ENCODE measurements around the gene EBF3. TPM values are rescaled to one million over a fixed set of nuclear protein-coding genes. Genes with fewer than 3 reads are reported as not detected.

EBF3 gene
- total RNA-seq, 1 donor from 2014 or later: 0.07 TPM

- H3K4me1 Mint-ChIP-seq (ENCODE audit: low read depth, unreplicated experiment): no peaks in the 10 kb centered on the region
- Histone ChIP-seq H3K27ac (ENCODE audit: low read depth, low read length) (no peak overlapping the region), H3K4me1 (ENCODE audit: insufficient read depth, low read length) (no peaks in the 10 kb centered on the region), H3K4me2 (ENCODE audit: low read length) (no peak overlapping the region), H3K36me3 (ENCODE audit: insufficient read depth, low read length) (no peaks in the 10 kb centered on the region), H2AFZ (ENCODE audit: low read depth, low read length) (no peak overlapping the region), H3K9ac (ENCODE audit: low read length) (no peak overlapping the region), H3K27me3 (ENCODE audit: insufficient read depth, low read length) (no peaks in the 10 kb centered on the region), H3K4me3 (ENCODE audit: insufficient read depth, low read depth, low read length) (no peak overlapping the region), H3K9me3 (ENCODE audit: insufficient read depth, low read depth, low read length) (peaks cover 3% of the 10 kb centered on the region), H3K79me2 (ENCODE audit: insufficient read depth, low read length) (no peaks in the 10 kb centered on the region), H4K20me1 (ENCODE audit: insufficient read depth, low read length) (no peaks in the 10 kb centered on the region)
- H3K36me3 Mint-ChIP-seq (ENCODE audit: low read depth, unreplicated experiment): no peaks in the 10 kb centered on the region
- TF ChIP-seq EZH2 (IDR thresholded peaks at IDR 0.05; ENCODE audit: insufficient read depth, low read length) (no peak), CTCF (IDR thresholded peaks at IDR 0.05; ENCODE audit: insufficient read depth, low read depth, low read length) (no peak)
- DNase-seq (ENCODE audit: low read depth) (no peak), FAIRE-seq (no peak)
- H3K27me3 Mint-ChIP-seq (ENCODE audit: low read depth, unreplicated experiment): peaks cover 15% of the 10 kb centered on the region
- no peak overlapping the region for H3K4me3 Mint-ChIP-seq (ENCODE audit: unreplicated experiment)
- peaks cover 3% of the 10 kb centered on the region for H3K9me3 Mint-ChIP-seq (ENCODE audit: unreplicated experiment)
- H3K27ac Mint-ChIP-seq (ENCODE audit: unreplicated experiment): no peak overlapping the region
Measured at GRCh38 chr10:129816656-129817045, 147.4 kb downstream of the EBF3 start.

- FAIRE-seq: no peak
- H3K27ac Mint-ChIP-seq (ENCODE audit: unreplicated experiment): no peak overlapping the region
- H3K9me3 Mint-ChIP-seq (ENCODE audit: unreplicated experiment): peaks cover 3% of the 10 kb centered on the region
- Histone ChIP-seq H3K27me3 (ENCODE audit: insufficient read depth, low read length) (no peaks in the 10 kb centered on the region), H3K9me3 (ENCODE audit: insufficient read depth, low read depth, low read length) (peaks cover 3% of the 10 kb centered on the region), H4K20me1 (ENCODE audit: insufficient read depth, low read length) (no peaks in the 10 kb centered on the region), H2AFZ (ENCODE audit: low read depth, low read length) (no peak overlapping the region), H3K9ac (ENCODE audit: low read length) (no peak overlapping the region), H3K4me3 (ENCODE audit: insufficient read depth, low read depth, low read length) (no peak overlapping the region), H3K4me1 (ENCODE audit: insufficient read depth, low read length) (no peaks in the 10 kb centered on the region), H3K4me2 (ENCODE audit: low read length) (no peak overlapping the region), H3K36me3 (ENCODE audit: insufficient read depth, low read length) (no peaks in the 10 kb centered on the region), H3K27ac (ENCODE audit: low read depth, low read length) (no peak overlapping the region), H3K79me2 (ENCODE audit: insufficient read depth, low read length) (no peaks in the 10 kb centered on the region)
- peaks cover 19% of the 10 kb centered on the region for H3K27me3 Mint-ChIP-seq (ENCODE audit: low read depth, unreplicated experiment)
- DNase-seq (ENCODE audit: low read depth): no peak
- H3K4me3 Mint-ChIP-seq (ENCODE audit: unreplicated experiment): no peak overlapping the region
- no peaks in the 10 kb centered on the region for H3K36me3 Mint-ChIP-seq (ENCODE audit: low read depth, unreplicated experiment)
- TF ChIP-seq EZH2 (IDR thresholded peaks at IDR 0.05; ENCODE audit: insufficient read depth, low read length): no peak
- no peaks in the 10 kb centered on the region for H3K4me1 Mint-ChIP-seq (ENCODE audit: low read depth, unreplicated experiment)
Measured at GRCh38 chr10:129815898-129816655, 148.0 kb downstream of the EBF3 start.

GRCh38 chr10:129814681-129815646, 149.1 kb downstream of the EBF3 start:
- Mint-ChIP-seq H3K27ac (ENCODE audit: unreplicated experiment) (no peak overlapping the region), H3K27me3 (ENCODE audit: low read depth, unreplicated experiment) (peaks cover 17% of the 10 kb centered on the region), H3K4me3 (ENCODE audit: unreplicated experiment) (no peak overlapping the region), H3K9me3 (ENCODE audit: unreplicated experiment) (peaks cover 3% of the 10 kb centered on the region), H3K36me3 (ENCODE audit: low read depth, unreplicated experiment) (no peaks in the 10 kb centered on the region), H3K4me1 (ENCODE audit: low read depth, unreplicated experiment) (no peaks in the 10 kb centered on the region)
- Histone ChIP-seq H4K20me1 (ENCODE audit: insufficient read depth, low read length) (no peaks in the 10 kb centered on the region), H3K4me3 (ENCODE audit: insufficient read depth, low read depth, low read length) (no peak overlapping the region), H3K27ac (ENCODE audit: low read depth, low read length) (no peak overlapping the region), H3K4me1 (ENCODE audit: insufficient read depth, low read length) (no peaks in the 10 kb centered on the region), H3K36me3 (ENCODE audit: insufficient read depth, low read length) (no peaks in the 10 kb centered on the region), H3K9me3 (ENCODE audit: insufficient read depth, low read depth, low read length) (peaks cover 3% of the 10 kb centered on the region), H2AFZ (ENCODE audit: low read depth, low read length) (no peak overlapping the region), H3K9ac (ENCODE audit: low read length) (no peak overlapping the region), H3K4me2 (ENCODE audit: low read length) (no peak overlapping the region), H3K79me2 (ENCODE audit: insufficient read depth, low read length) (no peaks in the 10 kb centered on the region), H3K27me3 (ENCODE audit: insufficient read depth, low read length) (no peaks in the 10 kb centered on the region)
- no peak for TF ChIP-seq CTCF (IDR thresholded peaks at IDR 0.05; ENCODE audit: insufficient read depth, low read depth, low read length)
- no peak for TF ChIP-seq EZH2 (IDR thresholded peaks at IDR 0.05; ENCODE audit: insufficient read depth, low read length)
- no peak for FAIRE-seq
- DNase-seq (ENCODE audit: low read depth): no peak

Data from astrocyte (in vitro differentiated cells and primary cell).